NT2/D1 (cell line): ENCODE data around the gene C20orf144.

Experiments used
- SUZ12 ChIP-seq: IDR thresholded peaks from 2 replicates; pipeline ENCODE4 v1.6.1; 2011; ENCODE audit not compliant: insufficient read length, insufficient read depth; ENCODE audit errors: extremely low read depth
- YY1 ChIP-seq: IDR thresholded peaks from 2 replicates; pipeline ENCODE4 v1.6.1; 2011; ENCODE audit not compliant: insufficient read length, insufficient read depth
- ZNF274 ChIP-seq: IDR thresholded peaks from 2 replicates; pipeline ENCODE4 v1.6.1; 2011; ENCODE audit warnings: mild to moderate bottlenecking, low read depth, low read length

DNA sequence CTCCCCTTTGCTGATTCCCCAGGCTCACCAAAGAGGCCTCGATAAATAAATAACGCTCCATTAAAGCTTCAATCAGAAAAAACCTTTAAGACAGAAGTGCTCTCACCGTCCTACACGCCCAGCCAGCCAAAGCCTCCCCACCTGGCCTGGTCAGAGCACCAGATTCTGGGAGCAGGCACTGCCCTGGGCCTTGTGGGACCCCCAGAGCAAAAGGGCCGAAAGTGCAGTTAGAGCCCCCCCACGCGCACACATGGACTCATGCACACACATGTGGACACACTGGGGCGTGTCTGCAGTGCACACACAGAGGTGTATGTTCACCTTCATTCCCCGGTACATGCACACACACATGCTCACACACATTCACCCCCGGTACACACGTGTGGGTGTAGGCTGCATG lies 14.0 kb downstream of the C20orf144 start:
- TF ChIP-seq YY1 (no peak), SUZ12 (no peak), ZNF274 (no peak)
